ENCODE data around the gene OGDH.

- no peak for TF ChIP-seq CTCF (IDR thresholded peaks at IDR 0.05; ENCODE audit: insufficient read depth, low read depth, low read length)
- no peak for TF ChIP-seq EZH2 (IDR thresholded peaks at IDR 0.05; ENCODE audit: insufficient read depth, low read length)
Measured at GRCh38 chr7:44678101-44678470, 71.7 kb downstream of the OGDH start.
